GM21528 (cell line): ENCODE data around the gene GGT6.
A peak's percentile ranks its signal among the peaks of the same experiment; 100 is the strongest.

Experiments used
- ATAC-seq: cut with Tn5 transposase; IDR thresholded peaks from one replicate; pipeline ENCODE4 v1.9.1; 2021; ENCODE audit warnings: mild to moderate bottlenecking, moderate library complexity; ENCODE audit not compliant: unreplicated experiment, low FRiP score

The GGT6 gene

GRCh38 chr17:4554997-4555799 is 5.2 kb downstream of the GGT6 start, which contains the start of gene MYBBP1A:
Gene MYBBP1A (minus strand): TSS chr17:4555384. CDS start chr17:4555324, 60 bp downstream.
- peak; percentile 76 for ATAC-seq

GRCh38 chr17:4554441-4554996 is 5.9 kb downstream of the GGT6 start:
- no peak for ATAC-seq

- no peak for ATAC-seq
Measured at GRCh38 chr17:4553669-4554068, 6.7 kb downstream of the GGT6 start.

GRCh38 chr17:4551796-4552525 is 8.4 kb downstream of the GGT6 start:
- no peak for ATAC-seq

GRCh38 chr17:4551141-4551540 is 9.2 kb downstream of the GGT6 start:
- ATAC-seq, result no peak

GRCh38 chr17:4550534-4551039 is 9.8 kb downstream of the GGT6 start:
- ATAC-seq, result no peak

- no peak for ATAC-seq
Measured at GRCh38 chr17:4549781-4550533, 10.4 kb downstream of the GGT6 start.

GRCh38 chr17:4548721-4549531 is 11.5 kb downstream of the GGT6 start:
- ATAC-seq, result no peak

- no peak for ATAC-seq
Measured at GRCh38 chr17:4548061-4548461, 12.3 kb downstream of the GGT6 start.

- ATAC-seq, result no peak
Measured at GRCh38 chr17:4547118-4547906, 13.1 kb downstream of the GGT6 start.

GRCh38 chr17:4545217-4545951 is 15.0 kb downstream of the GGT6 start:
- ATAC-seq, result no peak

GRCh38 chr17:4544951-4545216 is 15.5 kb downstream of the GGT6 start:
- no peak for ATAC-seq

GRCh38 chr17:4544135-4544950 is 16.0 kb downstream of the GGT6 start:
- no peak for ATAC-seq

- ATAC-seq, result no peak
Measured at GRCh38 chr17:4543557-4544026, 16.8 kb downstream of the GGT6 start.

- ATAC-seq, result no peak
Measured at GRCh38 chr17:4542726-4543191, 17.6 kb downstream of the GGT6 start.

GRCh38 chr17:4542003-4542725 is 18.2 kb downstream of the GGT6 start:
- no peak for ATAC-seq
